ENCODE results near the gene PTPN23. TPM values are rescaled to one million over a fixed set of nuclear protein-coding genes. Genes with fewer than 3 reads are reported as not detected.

Gene PTPN23
- total and polyA plus RNA-seq, 2 of the 8 experiments (the other 6 are each of a cell fraction or from before 2014, with no cell fraction given): 2.9 to 46.7 TPM

GRCh38 chr3:47381317-47382157 lies 716 bp downstream of the PTPN23 start (continued):
- TF ChIP-seq TAF1 (IDR thresholded peaks at IDR 0.05; ENCODE audit: low read depth, low read length) (peak; percentile 69), HDAC2 (IDR thresholded peaks at IDR 0.05; ENCODE audit: borderline replicate concordance in 1 of 2, low read depth in 2 of 2, low read length in 2 of 2) (0 out of 4 replicates have a peak, but pooled peaks of 1 of the 2 experiments have one; percentile 84), ASH2L (IDR thresholded peaks at IDR 0.05; ENCODE audit: low read length) (peak; percentile 13), POU5F1 (IDR thresholded peaks at IDR 0.05; ENCODE audit: low read depth, low read length) (no peak), TBP (IDR thresholded peaks at IDR 0.05; ENCODE audit: low read depth, low read length) (0 out of 2 replicates have a peak, but pooled peaks have one; percentile 36), GABPA (IDR thresholded peaks at IDR 0.05; ENCODE audit: borderline replicate concordance, insufficient read depth, low read length) (0 out of 2 replicates have a peak, but pooled peaks have one; percentile 53), HDAC6 (IDR thresholded peaks at IDR 0.05; ENCODE audit: low read depth, low read length) (no peak)
